ENCODE results near the gene TNRC18.

TNRC18 gene

GRCh38 chr7:5453566-5454075 lies 30.0 kb upstream of the TNRC18 start:
- TF ChIP-seq ZNF121 (tag by site-specific recombination; IDR thresholded peaks at IDR 0.05) (peak; percentile 65), ZNF202 (tag by site-specific recombination; IDR thresholded peaks at IDR 0.05; ENCODE audit: borderline replicate concordance) (no peak)
- Histone ChIP-seq H3K36me3 (ENCODE audit: control insufficient read depth in 2 of 2, insufficient read depth in 1 of 2, low read length in 2 of 2) (no peaks in the 10 kb centered on the region), H3K4me1 (ENCODE audit: control insufficient read depth, insufficient read depth, low read length) (no peaks in the 10 kb centered on the region), H3K9me3 (ENCODE audit: control insufficient read depth, insufficient read depth, low read depth, low read length) (no peaks in the 10 kb centered on the region), H3K4me3 (ENCODE audit: low read depth, low read length) (no peak overlapping the region), H3K27ac (ENCODE audit: extremely low read depth, low read depth, low read length) (no peak overlapping the region)
- ChIA-PET POLR2A (no interaction called here), CTCF (no interaction called here)

GRCh38 chr7:5452937-5453540 lies 29.4 kb upstream of the TNRC18 start:
- no peaks in the 10 kb centered on the region for H3K4me1 ChIP-seq (ENCODE audit: control insufficient read depth, insufficient read depth, low read length)
- H3K4me3 ChIP-seq (ENCODE audit: low read depth, low read length): no peak overlapping the region
- ChIA-PET CTCF (interaction anchor here (0.6 to 3.5 kb wide), 3 partner anchors 87 to 246 kb away, joined by 3 to 27 read pairs (median 3); no protein-coding TSS in a partner anchor), POLR2A (no interaction called here)
- H3K36me3 ChIP-seq (ENCODE audit: control insufficient read depth in 2 of 2, insufficient read depth in 1 of 2, low read length in 2 of 2): no peaks in the 10 kb centered on the region
- H3K27ac ChIP-seq (ENCODE audit: extremely low read depth, low read depth, low read length): no peak overlapping the region
- H3K9me3 ChIP-seq (ENCODE audit: control insufficient read depth, insufficient read depth, low read depth, low read length): no peaks in the 10 kb centered on the region
- TF ChIP-seq ZNF280C (tag by site-specific recombination; IDR thresholded peaks at IDR 0.05): no peak
- TF ChIP-seq KLF7 (tag by site-specific recombination; IDR thresholded peaks at IDR 0.05; ENCODE audit: borderline replicate concordance): no peak
- no peak for TF ChIP-seq ZNF266 (tag by site-specific recombination; IDR thresholded peaks at IDR 0.05; ENCODE audit: low read depth)
- TF ChIP-seq ZNF747 (tag by site-specific recombination; IDR thresholded peaks at IDR 0.05): no peak
- TF ChIP-seq KLF16 (tag by site-specific recombination; IDR thresholded peaks at IDR 0.05): no peak
- TF ChIP-seq ZBTB17 (tag by site-specific recombination; IDR thresholded peaks at IDR 0.05): peak; percentile 63
- no peak for TF ChIP-seq ZNF777 (tag by site-specific recombination; IDR thresholded peaks at IDR 0.05; ENCODE audit: borderline replicate concordance)
- no peak for TF ChIP-seq ZNF132 (tag by site-specific recombination; IDR thresholded peaks at IDR 0.05; ENCODE audit: borderline replicate concordance)
- TF ChIP-seq ZNF221 (tag by site-specific recombination; IDR thresholded peaks at IDR 0.05; ENCODE audit: borderline replicate concordance): no peak
- no peak for TF ChIP-seq ZNF626 (tag by site-specific recombination; IDR thresholded peaks at IDR 0.05)
- no peak for TF ChIP-seq ZNF174 (tag by site-specific recombination; IDR thresholded peaks at IDR 0.05)
- no peak for TF ChIP-seq ZSCAN23 (tag by site-specific recombination; IDR thresholded peaks at IDR 0.05)
- TF ChIP-seq PBX3 (CRISPR knock-in tag; IDR thresholded peaks at IDR 0.05): no peak
- peak; percentile 82 for TF ChIP-seq GLIS1 (tag by site-specific recombination; IDR thresholded peaks at IDR 0.05)
- peak; percentile 47; the same call in 1 of the 2 replicates for TF ChIP-seq ZNF18 (tag by site-specific recombination; IDR thresholded peaks at IDR 0.05)
- TF ChIP-seq KLF10 (tag by site-specific recombination; IDR thresholded peaks at IDR 0.05): no peak
- no peak for TF ChIP-seq ZNF514 (tag by site-specific recombination; IDR thresholded peaks at IDR 0.05)
- TF ChIP-seq ZNF585B (tag by site-specific recombination; IDR thresholded peaks at IDR 0.05): no peak
- TF ChIP-seq ZFP3 (tag by site-specific recombination; IDR thresholded peaks at IDR 0.05; ENCODE audit: low read depth): no peak
- TF ChIP-seq ZBTB21 (tag by site-specific recombination; IDR thresholded peaks at IDR 0.05): peak; percentile 96
- TF ChIP-seq IKZF3 (tag by site-specific recombination; IDR thresholded peaks at IDR 0.05): peak; percentile 62; the same call in 1 of the 2 replicates
- TF ChIP-seq ZNF202 (tag by site-specific recombination; IDR thresholded peaks at IDR 0.05; ENCODE audit: borderline replicate concordance): no peak
- no peak; the same call in 1 of the 2 replicates for TF ChIP-seq FEZF1 (tag by site-specific recombination; IDR thresholded peaks at IDR 0.05)
- no peak for TF ChIP-seq PRDM4 (tag by site-specific recombination; IDR thresholded peaks at IDR 0.05)
- TF ChIP-seq ZFP69B (tag by site-specific recombination; IDR thresholded peaks at IDR 0.05): 0 out of 2 replicates have a peak, but pooled peaks have one; percentile 17
- TF ChIP-seq ZNF843 (tag by site-specific recombination; IDR thresholded peaks at IDR 0.05): no peak
- no peak for TF ChIP-seq ZNF501 (tag by site-specific recombination; IDR thresholded peaks at IDR 0.05)

Data from HEK293 (cell line).